T1000 (cell line): ENCODE measurements around the gene KCNQ1.

Source experiments
- DNase-seq: peaks from one replicate; lab custom pipeline; 2025; ENCODE audit warnings: mixed read lengths; lab: John Stamatoyannopoulos, UW

Gene KCNQ1

GRCh38 chr11:2731130-2732125 lies 286.6 kb downstream of the KCNQ1 start:
- DNase-seq: no peak

DNA sequence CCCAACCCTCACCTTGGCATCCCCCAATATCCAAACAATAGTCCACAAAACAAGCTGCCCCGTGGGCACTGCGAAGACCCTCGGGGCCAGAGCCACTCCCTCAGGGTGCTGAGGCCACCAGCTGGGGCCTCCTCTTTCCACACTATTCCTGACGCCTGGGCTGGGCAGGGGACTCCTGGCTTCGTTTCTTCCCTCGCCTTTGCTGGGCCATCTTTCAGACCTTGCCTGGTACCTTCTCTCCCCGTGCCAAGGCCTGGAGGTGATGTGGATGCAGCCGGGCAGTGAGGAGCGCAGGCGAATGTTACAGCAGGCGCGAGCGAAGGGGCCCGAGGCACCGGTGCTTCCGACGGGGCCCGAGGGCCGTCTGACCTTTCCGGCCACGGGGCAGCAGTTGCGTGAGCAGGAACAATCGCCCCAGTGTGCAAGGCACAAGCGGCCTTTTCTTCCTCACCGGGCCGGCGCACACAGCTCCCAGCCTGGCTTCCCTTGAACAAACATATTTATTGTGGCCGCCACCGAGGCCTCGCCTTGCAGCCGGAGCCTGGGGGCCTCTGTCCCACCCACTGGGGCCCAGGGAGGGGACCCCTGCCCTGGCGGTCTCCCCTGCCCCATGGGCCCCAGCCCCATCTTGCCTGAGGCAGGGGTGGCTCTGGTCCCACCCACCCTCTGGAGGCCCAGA lies 287.6 kb downstream of the KCNQ1 start:
- DNase-seq: no peak

DNA sequence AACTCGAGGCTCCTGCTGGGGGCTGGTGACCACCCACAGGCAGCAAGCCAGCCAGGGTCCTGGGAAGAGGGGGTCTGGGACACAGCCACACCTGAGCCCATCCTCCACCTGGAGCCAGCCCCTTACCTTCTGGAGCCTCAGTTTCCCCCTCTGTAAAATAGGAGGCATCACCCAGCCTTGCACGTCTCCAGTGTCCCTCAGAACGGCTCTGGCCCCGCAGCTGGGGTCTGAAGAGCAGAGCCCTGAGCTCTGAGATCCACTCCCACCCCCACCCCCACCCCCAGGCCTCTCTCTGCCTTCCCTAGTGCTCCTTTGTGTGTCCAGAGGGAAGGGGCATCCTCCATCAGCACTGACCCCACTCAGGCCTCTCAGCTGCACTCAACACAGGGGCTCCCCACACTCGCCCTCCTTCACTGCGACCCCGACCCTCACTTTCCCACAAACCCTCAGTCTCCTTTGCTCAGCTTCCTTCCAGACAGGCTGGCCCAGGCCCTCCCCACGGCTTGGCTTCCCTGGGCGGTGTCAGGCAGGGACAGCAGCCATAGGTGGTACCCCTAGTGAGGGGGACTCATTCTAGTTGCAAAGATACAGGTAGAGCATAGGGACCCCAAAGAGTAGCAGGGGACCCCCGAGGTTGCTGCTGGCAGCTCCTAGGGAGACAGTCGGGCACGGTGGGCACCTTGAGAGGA lies 288.3 kb downstream of the KCNQ1 start:
- no peak for DNase-seq

- DNase-seq: no peak
These were observed 289.6 kb downstream of the KCNQ1 start for GRCh38 chr11:2734181-2735052.

GRCh38 chr11:2735053-2735589 lies 290.3 kb downstream of the KCNQ1 start:
- no peak for DNase-seq

DNA sequence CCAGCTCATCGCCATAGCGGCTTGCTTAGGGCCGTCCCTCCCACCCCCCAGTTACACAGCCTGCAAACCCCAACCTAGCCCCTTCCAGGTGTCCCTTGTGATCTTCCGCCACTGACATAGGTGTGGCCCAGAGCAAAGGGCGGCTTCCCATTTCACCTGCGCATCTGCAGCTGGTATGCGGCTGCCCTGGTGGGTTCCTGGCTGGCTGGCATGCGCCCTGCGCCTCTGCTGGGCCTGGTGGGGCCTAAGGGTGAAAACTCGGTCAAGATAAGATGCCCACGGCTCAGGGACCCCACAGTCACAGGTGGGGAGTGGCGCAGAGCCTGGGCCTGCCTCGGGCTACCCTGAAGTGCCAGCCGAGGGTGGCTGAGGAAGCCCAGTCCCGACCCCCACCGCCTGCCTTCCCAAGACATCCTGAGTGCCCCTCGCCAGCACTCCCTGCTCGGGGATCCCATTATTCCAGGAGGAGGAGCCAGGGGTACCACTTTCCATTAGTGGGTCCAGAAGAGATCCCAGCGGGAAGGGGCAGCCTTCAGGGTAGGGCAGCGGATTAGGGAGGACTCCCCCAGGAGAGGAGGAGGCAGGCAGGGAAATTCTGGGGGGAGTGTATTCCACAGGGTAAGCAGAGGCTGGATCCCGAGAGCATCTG lies 291.9 kb downstream of the KCNQ1 start:
- no peak for DNase-seq

GRCh38 chr11:2737226-2737590 lies 292.4 kb downstream of the KCNQ1 start:
- no peak for DNase-seq

- no peak for DNase-seq
These were observed 293.1 kb downstream of the KCNQ1 start for GRCh38 chr11:2737866-2738265.

GRCh38 chr11:2738551-2739431 lies 294.0 kb downstream of the KCNQ1 start:
- DNase-seq: no peak

GRCh38 chr11:2739531-2740274 lies 294.9 kb downstream of the KCNQ1 start:
- DNase-seq: no peak

GRCh38 chr11:2740275-2740940 lies 295.6 kb downstream of the KCNQ1 start:
- no peak for DNase-seq

DNA sequence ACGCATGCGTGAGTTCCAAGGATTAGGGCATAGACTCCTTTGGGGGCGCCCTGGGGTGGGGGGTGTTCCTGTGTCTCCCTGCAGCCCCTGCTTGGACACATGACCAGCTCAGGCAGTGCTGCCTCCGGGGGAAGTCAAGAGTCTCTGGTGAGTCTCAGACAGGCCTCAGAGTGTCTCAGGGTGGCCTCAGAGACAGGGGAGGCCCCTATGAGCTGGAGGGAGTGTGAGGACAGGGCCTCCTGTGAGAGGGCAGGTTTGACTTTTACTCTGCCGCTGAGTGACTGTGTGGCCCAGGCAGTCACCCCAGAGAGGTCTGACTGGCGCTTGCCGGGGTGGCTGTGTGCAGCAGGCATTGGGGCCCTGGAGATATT lies 296.2 kb downstream of the KCNQ1 start:
- no peak for DNase-seq

DNA sequence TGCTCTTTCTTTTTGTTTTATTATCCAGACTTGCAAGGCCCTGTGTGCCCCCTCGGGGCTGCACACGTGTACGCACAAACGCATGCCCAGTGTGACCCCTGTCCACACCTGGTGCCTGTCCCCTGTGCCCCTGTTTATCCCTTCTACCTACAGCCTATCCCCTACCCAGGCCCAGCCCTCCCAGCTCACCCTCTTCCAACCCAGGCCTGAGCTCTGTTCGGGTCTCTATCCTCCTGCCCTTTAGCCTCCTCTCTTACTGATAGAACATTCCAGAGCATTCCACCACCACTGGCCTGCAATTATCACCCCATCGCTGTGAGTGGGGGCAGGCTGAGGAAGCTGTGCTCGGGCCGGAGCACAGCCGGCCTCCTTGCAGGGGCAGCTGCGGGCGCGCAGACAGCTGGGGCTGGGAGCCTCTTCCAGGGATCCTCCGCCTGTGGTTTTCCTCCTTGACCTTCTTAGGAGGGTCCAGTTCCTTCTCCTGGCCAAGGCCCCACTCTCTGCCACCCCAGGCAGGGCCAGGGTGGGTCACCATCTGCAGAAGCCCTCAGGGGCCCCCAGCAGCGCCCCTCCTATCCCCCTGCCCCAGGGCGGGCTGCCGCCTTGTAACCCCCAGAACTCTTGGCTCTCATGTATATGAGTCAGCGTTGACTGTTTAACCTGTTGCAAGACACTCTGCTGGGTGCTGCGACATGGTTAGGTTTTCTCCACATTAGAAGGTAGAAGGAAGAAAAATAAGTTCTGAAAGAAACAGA lies 296.7 kb downstream of the KCNQ1 start:
- peak; percentile 42 for DNase-seq

GRCh38 chr11:2742201-2742600 lies 297.4 kb downstream of the KCNQ1 start:
- DNase-seq: no peak

- no peak for DNase-seq
These were observed 298.0 kb downstream of the KCNQ1 start for GRCh38 chr11:2742611-2743426.

GRCh38 chr11:2743427-2744110 lies 298.8 kb downstream of the KCNQ1 start:
- DNase-seq: no peak
